Measurements from ENCODE around the gene CTNNBL1. TPM values are rescaled to one million over a fixed set of nuclear protein-coding genes. Genes with fewer than 3 reads are reported as not detected.

Gene CTNNBL1
- polyA plus RNA-seq, 1 of the 3 experiments (the other 2 are of a cell fraction): 29.5 TPM

DNA sequence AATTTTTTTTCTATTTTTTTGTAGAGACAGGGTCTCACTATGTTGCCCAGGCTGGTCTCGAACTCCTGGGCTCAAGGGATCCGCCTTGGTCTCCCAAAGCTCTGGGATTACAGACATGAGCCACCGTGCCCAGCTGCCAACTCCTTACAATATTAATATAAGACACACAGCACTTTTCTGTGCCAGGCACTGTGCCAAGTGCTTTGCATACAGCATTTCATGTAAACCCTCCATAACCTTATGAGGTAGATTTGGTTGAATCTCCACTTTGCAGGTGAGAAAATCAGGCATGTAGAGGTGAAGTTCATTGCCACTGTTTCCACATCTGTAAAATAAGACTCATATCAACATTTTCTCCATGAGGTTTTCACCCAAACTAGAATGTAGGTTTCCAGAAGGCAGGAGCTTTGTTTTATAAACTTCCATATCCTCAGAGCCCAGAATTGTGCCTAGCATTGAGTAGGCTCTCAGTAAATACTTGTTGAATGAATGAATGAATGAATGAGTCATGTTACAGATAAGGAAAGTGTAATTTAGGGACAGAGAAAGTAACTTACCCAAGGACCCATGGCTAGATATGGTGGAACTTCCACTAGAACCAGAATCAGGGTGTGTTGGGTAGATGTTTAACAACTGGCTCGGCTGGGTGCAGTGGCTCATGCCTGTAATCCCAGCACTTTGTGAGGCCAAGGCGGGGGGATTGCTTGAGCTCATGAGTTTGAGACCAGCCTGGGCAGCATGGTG, 3.0 kb upstream of the CTNNBL1 start (continued):
- TF ChIP-seq, protein P1, sequence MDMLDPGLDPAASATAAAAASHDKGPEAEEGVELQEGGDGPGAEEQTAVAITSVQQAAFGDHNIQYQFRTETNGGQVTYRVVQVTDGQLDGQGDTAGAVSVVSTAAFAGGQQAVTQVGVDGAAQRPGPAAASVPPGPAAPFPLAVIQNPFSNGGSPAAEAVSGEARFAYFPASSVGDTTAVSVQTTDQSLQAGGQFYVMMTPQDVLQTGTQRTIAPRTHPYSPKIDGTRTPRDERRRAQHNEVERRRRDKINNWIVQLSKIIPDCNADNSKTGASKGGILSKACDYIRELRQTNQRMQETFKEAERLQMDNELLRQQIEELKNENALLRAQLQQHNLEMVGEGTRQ (IDR thresholded peaks at IDR 0.05; ENCODE audit: borderline replicate concordance, low read depth, low read length): no peak

DNA sequence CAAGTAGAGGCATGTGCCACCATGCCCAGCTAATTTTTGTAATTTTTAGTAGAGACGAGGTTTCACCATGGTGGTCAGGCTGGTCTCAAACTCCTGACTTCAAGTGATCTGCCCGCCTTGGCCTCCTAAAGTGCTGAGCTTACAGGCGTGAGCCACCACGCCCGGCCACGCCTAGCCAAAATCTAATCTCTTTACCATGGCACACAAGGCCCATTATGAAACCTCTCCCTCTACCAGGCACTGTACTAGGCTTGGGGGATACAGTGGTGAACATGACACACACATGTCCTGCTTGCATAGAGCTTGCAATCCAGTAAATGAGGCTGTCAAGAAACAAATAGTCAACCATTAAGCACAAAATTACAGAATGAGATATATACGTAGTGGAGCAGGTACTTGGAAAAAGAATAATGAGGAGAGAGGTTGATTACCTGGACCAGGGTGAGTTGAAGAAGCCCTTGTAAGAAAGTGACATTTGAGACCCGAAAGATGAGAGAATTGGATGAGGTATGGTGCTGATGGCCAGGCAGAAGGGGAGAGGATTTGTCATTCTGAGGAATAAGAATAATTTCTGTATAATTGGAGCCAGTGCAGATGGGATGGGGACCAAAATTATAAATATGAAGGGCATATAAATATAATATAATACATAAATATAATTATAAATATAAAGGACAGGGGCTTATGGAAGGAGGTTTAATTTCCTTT, 1.2 kb upstream of the CTNNBL1 start:
- ChIA-PET POLR2A (no interaction called here), CTCF (interaction anchor here (0.8 kb wide), 1 partner anchor 128 kb away, joined by 3 read pairs; no protein-coding TSS in a partner anchor)
- Histone ChIP-seq H3K4me1 (ENCODE audit: control insufficient read depth in 1 of 2, insufficient read depth in 2 of 2, low read depth in 1 of 2, low read length in 1 of 2) (peaks cover 0 to 6% of the 10 kb centered on the region in 2 experiments; a peak in 2 of 4 replicates), H3K4me2 (no peak overlapping the region), H3K79me2 (ENCODE audit: insufficient read depth) (peaks cover 34% of the 10 kb centered on the region), H2AFZ (ENCODE audit: low read depth) (no peak overlapping the region), H3K27me3 (ENCODE audit: insufficient read depth) (peaks cover 8% of the 10 kb centered on the region; the same call in 1 of the 2 replicates), H3K9me3 (no peaks in the 10 kb centered on the region), H4K20me1 (ENCODE audit: insufficient read depth) (no peaks in the 10 kb centered on the region), H3K27ac (ENCODE audit: low read depth in 2 of 2, low read length in 1 of 2) (peak overlapping the region in 1 of 2 experiments; percentile 70; a peak in 2 of 4 replicates), H3F3A (replicated peaks; ENCODE audit: insufficient read depth) (no peaks in the 10 kb centered on the region), H3K4me3 (ENCODE audit: low read depth in 2 of 2, low read length in 1 of 2) (no peak overlapping the region; a peak in 1 of 4 replicates), H3K36me3 (replicated peaks in 1 of 2; ENCODE audit: control insufficient read depth in 1 of 2, insufficient read depth in 2 of 2, low read length in 1 of 2) (peaks cover 0 to 1% of the 10 kb centered on the region in 2 experiments), H3K9ac (no peak overlapping the region), H3K9me2 (no peaks in the 10 kb centered on the region)
- no peak for TF ChIP-seq RAD21 (IDR thresholded peaks at IDR 0.05; ENCODE audit: low read length)
- no peak for TF ChIP-seq RFX5 (IDR thresholded peaks at IDR 0.05; ENCODE audit: low read length)
- TF ChIP-seq POLR2AphosphoS5 (IDR thresholded peaks at IDR 0.05; ENCODE audit: low read depth, low read length): no peak
- no peak for TF ChIP-seq EP300 (IDR thresholded peaks at IDR 0.05; ENCODE audit: borderline replicate concordance in 1 of 2, low read depth in 1 of 2, low read length in 1 of 2)
- no peak for TF ChIP-seq RXRA (IDR thresholded peaks at IDR 0.05; ENCODE audit: borderline replicate concordance, low read depth)
- no peak for TF ChIP-seq TCF12 (IDR thresholded peaks at IDR 0.05)
- TF ChIP-seq, protein P2, sequence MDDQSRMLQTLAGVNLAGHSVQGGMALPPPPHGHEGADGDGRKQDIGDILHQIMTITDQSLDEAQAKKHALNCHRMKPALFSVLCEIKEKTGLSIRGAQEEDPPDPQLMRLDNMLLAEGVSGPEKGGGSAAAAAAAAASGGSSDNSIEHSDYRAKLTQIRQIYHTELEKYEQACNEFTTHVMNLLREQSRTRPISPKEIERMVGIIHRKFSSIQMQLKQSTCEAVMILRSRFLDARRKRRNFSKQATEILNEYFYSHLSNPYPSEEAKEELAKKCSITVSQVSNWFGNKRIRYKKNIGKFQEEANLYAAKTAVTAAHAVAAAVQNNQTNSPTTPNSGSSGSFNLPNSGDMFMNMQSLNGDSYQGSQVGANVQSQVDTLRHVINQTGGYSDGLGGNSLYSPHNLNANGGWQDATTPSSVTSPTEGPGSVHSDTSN (IDR thresholded peaks at IDR 0.05): no peak
- TF ChIP-seq, protein P3, sequence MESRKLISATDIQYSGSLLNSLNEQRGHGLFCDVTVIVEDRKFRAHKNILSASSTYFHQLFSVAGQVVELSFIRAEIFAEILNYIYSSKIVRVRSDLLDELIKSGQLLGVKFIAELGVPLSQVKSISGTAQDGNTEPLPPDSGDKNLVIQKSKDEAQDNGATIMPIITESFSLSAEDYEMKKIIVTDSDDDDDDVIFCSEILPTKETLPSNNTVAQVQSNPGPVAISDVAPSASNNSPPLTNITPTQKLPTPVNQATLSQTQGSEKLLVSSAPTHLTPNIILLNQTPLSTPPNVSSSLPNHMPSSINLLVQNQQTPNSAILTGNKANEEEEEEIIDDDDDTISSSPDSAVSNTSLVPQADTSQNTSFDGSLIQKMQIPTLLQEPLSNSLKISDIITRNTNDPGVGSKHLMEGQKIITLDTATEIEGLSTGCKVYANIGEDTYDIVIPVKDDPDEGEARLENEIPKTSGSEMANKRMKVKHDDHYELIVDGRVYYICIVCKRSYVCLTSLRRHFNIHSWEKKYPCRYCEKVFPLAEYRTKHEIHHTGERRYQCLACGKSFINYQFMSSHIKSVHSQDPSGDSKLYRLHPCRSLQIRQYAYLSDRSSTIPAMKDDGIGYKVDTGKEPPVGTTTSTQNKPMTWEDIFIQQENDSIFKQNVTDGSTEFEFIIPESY (IDR thresholded peaks at IDR 0.05; ENCODE audit: borderline replicate concordance, low read depth): no peak
- TF ChIP-seq TAF1 (IDR thresholded peaks at IDR 0.05; ENCODE audit: borderline replicate concordance, low read depth, low read length): no peak
- no peak for TF ChIP-seq FOSL2 (IDR thresholded peaks at IDR 0.05; ENCODE audit: borderline replicate concordance, low read depth)
- no peak for TF ChIP-seq FOXM1 (IDR thresholded peaks at IDR 0.05; ENCODE audit: low read depth)
- no peak for TF ChIP-seq RCOR1 (IDR thresholded peaks at IDR 0.05; ENCODE audit: low read length)
- no peak for TF ChIP-seq NFIC (IDR thresholded peaks at IDR 0.05; ENCODE audit: borderline replicate concordance)
- TF ChIP-seq GABPA (IDR thresholded peaks at IDR 0.05; ENCODE audit: low read depth): no peak
- no peak for TF ChIP-seq MXI1 (IDR thresholded peaks at IDR 0.05; ENCODE audit: low read depth, low read length)
- TF ChIP-seq JUND (IDR thresholded peaks at IDR 0.05): no peak
- TF ChIP-seq SIN3A (IDR thresholded peaks at IDR 0.05; ENCODE audit: borderline replicate concordance, low read depth, low read length): no peak
- TF ChIP-seq YY1 (IDR thresholded peaks at IDR 0.05; ENCODE audit: low read depth): no peak
- TF ChIP-seq, protein P4, sequence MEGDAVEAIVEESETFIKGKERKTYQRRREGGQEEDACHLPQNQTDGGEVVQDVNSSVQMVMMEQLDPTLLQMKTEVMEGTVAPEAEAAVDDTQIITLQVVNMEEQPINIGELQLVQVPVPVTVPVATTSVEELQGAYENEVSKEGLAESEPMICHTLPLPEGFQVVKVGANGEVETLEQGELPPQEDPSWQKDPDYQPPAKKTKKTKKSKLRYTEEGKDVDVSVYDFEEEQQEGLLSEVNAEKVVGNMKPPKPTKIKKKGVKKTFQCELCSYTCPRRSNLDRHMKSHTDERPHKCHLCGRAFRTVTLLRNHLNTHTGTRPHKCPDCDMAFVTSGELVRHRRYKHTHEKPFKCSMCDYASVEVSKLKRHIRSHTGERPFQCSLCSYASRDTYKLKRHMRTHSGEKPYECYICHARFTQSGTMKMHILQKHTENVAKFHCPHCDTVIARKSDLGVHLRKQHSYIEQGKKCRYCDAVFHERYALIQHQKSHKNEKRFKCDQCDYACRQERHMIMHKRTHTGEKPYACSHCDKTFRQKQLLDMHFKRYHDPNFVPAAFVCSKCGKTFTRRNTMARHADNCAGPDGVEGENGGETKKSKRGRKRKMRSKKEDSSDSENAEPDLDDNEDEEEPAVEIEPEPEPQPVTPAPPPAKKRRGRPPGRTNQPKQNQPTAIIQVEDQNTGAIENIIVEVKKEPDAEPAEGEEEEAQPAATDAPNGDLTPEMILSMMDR (IDR thresholded peaks at IDR 0.05): no peak
- WGBS (ENCODE audit: low lambda C conversion rate): 86% methylated on average over 8 of the region's 8 CpGs
- no peak for DNase-seq

Data from SK-N-SH (cell line).